ENCODE results near the gene STOML1.
"Not testable (repeated sequence)": the region's sequence is repeated elsewhere in the genome, so short reads cannot be mapped to it uniquely, and the experiment has no call there.

The STOML1 gene

DNA sequence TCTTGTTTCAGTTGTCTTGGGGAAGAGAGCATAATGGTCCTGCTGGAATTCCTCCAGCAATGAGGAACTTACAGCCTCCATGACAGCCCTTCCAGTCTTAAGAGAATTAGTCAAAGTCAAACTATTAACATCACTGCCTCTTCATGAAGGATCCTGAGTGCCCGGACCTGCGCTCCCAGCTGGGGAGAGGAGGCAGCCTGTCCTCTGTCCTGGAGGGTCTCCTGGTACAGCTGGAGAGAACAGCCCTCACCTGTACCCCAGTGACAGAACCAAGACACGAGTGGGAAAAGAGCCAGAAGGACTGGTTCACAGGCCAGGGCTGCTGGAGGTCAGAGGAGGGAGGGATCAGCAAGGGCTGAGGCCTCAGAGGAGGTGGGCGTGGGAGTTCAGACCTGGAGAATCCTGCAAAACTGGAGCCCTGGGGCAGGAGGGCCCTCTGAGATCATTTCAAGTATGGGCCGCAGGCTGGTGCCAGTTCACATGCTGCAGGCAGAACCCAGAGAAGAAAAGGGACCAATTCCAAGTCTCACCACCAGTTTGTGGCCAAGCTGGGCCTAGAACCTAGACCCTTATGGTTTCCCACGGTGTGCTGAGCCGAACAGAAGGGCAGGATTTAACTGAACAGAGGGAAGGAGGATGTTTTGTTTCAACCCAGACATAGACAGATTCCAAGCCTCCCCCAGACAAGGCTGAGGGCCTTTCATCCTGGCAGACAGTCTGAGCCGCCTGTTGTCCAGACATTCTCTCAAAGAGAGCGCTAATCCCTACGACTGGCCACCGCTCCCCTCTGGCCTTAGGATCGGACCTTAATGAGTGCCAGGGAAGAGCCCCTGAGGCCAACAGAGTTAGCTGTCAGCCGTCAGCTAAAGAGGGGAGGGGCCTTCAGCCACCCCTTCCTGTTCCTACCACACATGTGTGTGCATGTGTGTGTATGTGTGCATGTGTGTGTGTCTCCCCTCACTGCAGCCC is 47.6 kb downstream of the STOML1 start:
- no peak for DNase-seq

- no peak for DNase-seq
Observed at GRCh38 chr15:73942751-73943270, 49.3 kb downstream of the STOML1 start.

GRCh38 chr15:73941871-73942635 is 50.0 kb downstream of the STOML1 start:
- DNase-seq: no peak

DNA sequence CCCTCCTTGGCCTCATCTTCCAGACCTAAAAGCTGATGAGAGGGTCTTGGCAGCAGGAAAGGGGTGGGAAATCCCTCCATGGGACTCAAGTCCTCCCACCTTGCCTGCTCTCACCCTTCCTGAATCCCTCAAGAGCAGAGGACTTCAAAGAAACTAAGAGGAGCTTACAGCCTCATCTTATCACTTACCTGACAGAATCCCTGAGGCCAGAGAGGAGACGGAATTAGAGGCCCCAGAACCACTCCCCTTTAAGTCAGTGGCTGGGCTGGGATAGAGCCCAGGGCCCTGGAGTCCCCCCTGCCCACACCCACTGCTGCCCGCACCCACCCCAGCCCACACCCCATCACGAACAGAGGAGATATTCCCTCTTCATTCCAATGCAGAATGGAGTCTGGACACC is 50.6 kb downstream of the STOML1 start:
- no peak for DNase-seq

DNA sequence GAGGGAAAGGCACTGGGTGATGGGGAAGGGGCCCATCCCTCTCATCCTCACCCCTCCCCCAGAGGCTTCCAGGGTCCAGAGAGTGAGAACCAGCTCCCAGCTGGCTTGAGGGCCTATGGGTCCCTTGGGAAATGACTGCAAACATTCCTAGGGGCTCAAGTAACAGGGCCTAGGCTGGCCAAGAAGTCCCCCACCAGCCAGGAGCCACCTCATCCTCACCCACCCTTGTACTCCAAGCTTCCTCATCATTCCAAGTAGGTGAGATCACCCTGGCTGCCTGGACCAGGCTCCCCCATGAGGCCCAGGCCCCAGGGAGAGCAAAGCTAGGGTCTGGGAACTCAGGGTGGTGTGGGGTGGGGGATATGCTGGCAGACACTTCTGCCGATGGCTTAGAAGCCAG is 51.1 kb downstream of the STOML1 start:
- DNase-seq: no peak

- no peak for DNase-seq
Observed at GRCh38 chr15:73940061-73940981, 51.8 kb downstream of the STOML1 start.

- no peak for DNase-seq
Observed at GRCh38 chr15:73939138-73939537, 53.0 kb downstream of the STOML1 start.

- not testable (repeated sequence) for DNase-seq
Observed at GRCh38 chr15:73938516-73938915, 53.6 kb downstream of the STOML1 start.

DNA sequence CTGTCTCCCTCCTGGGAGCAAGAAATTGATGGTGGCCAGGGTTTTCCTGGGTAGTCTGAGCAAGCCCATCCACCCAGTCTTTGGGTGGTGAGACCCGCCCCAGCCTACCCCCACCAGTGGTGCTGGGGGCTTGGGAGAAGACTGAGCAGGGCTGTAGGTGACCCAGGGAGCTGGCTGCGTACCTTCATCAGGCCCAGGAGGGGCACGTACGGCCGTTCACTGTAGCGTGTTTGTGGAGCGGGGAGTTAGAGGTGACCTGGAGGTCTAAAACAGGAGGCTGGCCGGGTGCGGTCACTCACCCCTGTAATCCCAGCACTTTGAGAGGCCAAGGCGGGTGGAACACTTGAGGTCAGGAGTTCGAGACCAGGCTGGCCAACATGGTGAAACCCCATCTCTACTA is 54.4 kb downstream of the STOML1 start:
- DNase-seq: no peak

DNA sequence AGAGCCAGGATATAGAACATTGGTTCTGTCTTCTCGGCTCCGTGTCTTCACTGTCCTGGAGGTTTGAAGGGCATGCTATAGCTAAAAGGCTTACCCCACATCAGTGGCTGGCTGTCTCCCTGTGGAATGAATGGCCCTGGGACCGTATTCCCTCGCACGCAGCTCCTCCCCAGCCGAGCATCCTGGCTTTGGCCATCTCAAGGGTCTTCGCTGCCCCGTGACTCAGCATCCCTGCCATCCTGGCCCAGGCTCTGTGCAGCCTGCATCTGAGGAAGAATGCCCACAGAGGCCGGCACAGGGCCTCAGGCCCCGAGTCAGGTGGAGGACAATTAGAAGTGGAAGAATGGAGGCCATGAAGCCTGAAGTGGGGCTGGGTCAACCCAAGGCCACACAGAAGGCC is 54.8 kb downstream of the STOML1 start:
- no peak for DNase-seq

- DNase-seq: no peak
Observed at GRCh38 chr15:73936588-73937290, 55.4 kb downstream of the STOML1 start.

- DNase-seq: no peak
Observed at GRCh38 chr15:73936181-73936580, 55.9 kb downstream of the STOML1 start.

DNA sequence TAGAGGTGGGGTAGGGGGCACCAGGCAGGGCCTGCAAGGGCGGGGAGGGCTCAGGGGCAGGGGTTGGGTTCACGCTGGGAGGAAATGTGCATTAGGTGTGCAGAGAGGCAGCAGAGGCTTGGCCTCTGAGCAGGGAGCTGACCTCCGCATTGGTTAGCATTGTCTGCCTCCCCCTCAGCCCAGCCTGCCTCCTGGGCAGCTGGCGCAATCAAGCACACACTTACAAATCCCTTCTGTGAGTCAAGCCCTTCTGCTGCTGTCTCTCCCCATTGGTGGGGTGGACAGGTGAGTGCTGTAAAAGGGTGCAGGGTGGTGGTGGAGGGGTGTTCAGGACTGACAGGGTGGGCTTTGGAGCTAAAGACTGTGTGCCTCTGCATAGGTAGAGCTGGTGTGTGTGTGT is 56.5 kb downstream of the STOML1 start:
- no peak for DNase-seq

DNA sequence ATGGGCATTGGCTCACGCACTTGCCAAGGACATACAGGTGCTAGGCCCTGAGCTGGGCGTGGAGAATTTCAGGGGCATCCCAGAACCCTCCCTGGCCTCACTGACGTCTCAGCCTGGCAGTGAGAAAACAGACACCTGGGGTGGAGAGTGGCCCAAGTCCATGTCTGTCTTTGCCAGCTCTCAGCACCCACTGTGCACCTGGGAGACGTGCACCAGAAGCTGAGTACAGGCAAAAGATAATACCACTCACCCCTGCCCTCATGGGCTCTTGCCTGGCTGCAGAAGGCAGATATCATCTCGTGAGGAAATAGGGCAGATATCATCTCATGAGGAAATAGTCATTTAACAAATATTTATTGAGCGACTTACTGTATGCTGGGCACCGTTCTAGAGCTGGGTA is 57.8 kb downstream of the STOML1 start:
- DNase-seq: no peak

GRCh38 chr15:73932381-73933191 is 59.5 kb downstream of the STOML1 start:
- DNase-seq: no peak

DNA sequence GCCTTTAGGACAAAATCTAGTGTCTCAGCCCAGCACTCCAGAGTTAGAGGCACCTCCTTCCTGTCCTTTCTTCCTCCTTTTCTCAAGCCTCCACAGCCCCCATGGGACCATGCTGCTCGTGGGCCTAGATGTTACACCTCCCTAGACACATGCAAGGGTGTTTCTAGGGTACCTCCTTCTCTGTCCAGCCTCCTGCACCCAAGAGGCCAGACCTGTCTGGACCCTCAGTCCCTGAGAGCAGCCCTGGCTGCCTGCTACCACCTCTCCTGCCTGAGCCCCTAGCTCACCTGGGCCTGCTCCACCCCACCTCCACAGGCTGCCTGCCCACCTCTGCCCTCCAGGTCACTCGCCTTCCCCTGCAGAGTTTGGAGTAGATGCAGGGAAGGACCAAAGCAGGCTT is 60.7 kb downstream of the STOML1 start:
- DNase-seq: no peak

DNA sequence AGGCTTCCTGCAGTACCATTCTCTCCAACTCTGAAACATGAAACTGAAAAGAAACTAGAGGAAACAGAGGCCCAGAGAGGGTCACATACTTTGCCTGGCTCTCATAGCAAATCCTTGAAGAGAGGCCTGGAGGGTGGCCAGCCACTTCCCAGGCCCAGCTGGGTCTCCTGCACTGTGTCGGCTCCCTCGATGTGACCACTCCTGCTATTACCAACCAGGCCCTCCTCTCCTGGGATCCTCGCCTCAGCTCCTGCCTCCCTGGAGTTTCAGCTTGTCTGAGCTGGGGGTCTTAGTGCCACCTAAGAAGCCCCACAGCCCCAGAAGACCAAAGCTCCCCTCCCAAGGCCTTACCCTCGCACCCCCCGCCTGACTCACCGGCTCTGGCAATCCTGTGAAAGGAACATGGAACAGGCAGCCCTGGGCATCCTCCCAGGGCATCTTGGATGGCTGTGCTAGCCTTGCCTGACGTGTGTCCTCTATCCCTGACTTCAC is 61.3 kb downstream of the STOML1 start:
- DNase-seq: no peak

DNA sequence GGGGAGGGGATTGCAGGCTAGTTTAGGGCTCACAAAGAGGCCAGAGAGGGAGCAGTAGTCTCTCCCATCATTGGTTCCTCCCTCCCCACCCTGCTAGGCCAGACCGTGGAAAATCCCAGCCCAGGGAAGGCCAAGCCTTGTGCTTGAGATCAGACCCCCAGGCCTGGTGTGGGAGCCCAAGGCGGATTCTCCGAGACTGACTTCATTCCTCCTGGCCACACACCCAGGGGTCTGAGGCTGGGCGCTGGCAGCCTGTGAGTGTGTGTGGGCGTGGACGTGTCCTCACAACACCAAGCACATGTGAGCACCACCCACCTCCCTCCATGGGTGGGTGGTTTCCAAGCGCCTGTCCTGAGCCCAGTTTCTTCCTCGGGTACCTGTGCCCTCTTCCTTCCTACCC is 61.7 kb downstream of the STOML1 start:
- DNase-seq: no peak

DNA sequence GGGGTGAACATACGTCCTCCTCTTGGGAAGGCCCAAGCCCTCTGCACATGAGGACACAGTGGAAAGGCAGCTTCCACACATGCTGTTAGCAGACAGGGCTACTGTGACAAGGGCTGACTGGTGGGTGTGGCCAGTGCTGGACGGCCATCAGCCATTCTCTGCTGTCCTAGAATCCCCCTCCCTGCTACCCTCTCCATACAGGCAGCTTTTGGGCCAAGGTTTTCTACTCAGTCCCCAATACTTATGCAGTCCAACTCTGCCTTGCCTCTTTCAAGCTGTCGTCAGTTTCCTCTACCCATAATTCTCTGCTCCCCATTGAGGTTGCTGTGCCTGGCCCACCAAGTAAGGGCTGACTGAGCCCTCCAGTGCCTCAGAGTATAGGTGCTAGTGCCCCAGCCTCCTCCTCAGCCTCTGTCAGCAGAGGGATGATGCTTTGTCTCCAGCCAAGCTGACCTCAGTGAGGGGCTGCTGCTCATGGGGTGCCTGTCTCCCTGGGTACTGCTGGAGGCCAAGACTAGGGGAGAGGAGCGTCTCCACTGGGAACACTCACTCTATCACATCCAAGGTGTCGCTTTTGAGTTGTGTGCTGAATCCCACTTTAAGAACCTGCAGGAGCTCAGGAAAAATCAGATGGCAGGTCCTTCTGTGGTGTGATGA is 63.0 kb downstream of the STOML1 start:
- no peak for DNase-seq
